ENCODE measurements around the gene ATP2C1.

- TF ChIP-seq CTCF (IDR thresholded peaks at IDR 0.05) = no peak
- TF ChIP-seq EP300 (IDR thresholded peaks at IDR 0.05) = no peak
- no peak for TF ChIP-seq POLR2A (IDR thresholded peaks at IDR 0.05; ENCODE audit: low read depth)
Measured at GRCh38 chr3:130968221-130968620, 74.3 kb downstream of the ATP2C1 start.
